ENCODE measurements around the gene ADAM22.

GRCh38 chr7:88223265-88223664, 289.2 kb downstream of the ADAM22 start:
- TF ChIP-seq CTCF (IDR thresholded peaks at IDR 0.05 in 2 of 3, conservative IDR thresholded peaks at IDR 0.05 in 1 of 3; ENCODE audit: borderline replicate concordance in 1 of 3, insufficient read depth in 1 of 3, low read depth in 2 of 3, low read length in 2 of 3) = no peak
- no peak for TF ChIP-seq ZBTB33 (IDR thresholded peaks at IDR 0.05; ENCODE audit: extremely low read depth, insufficient replicate concordance, low read length)
- no peak for TF ChIP-seq REST (IDR thresholded peaks at IDR 0.05; ENCODE audit: low read depth)
- TF ChIP-seq POLR2AphosphoS5 (IDR thresholded peaks at IDR 0.05; ENCODE audit: low read depth, low read length) = no peak
- no peak for TF ChIP-seq SIN3A (IDR thresholded peaks at IDR 0.05; ENCODE audit: low read depth)
- TF ChIP-seq EZH2 (IDR thresholded peaks at IDR 0.05) = no peak
- no peak for TF ChIP-seq EZH2phosphoT487 (IDR thresholded peaks at IDR 0.05; ENCODE audit: borderline replicate concordance)
- TF ChIP-seq RAD21 (IDR thresholded peaks at IDR 0.05; ENCODE audit: low read depth) = no peak
- TF ChIP-seq SRF (IDR thresholded peaks at IDR 0.05; ENCODE audit: low read depth) = no peak
- no peak for TF ChIP-seq YY1 (IDR thresholded peaks at IDR 0.05; ENCODE audit: extremely low read depth, insufficient replicate concordance, low read depth, low read length)
- no peak for TF ChIP-seq POLR2A (IDR thresholded peaks at IDR 0.05; ENCODE audit: borderline replicate concordance, extremely low read depth, insufficient read depth, insufficient read length)
- no peak for TF ChIP-seq SP1 (IDR thresholded peaks at IDR 0.05; ENCODE audit: low read depth)
